Heart right ventricle (tissue), 16 donors: Measurements from ENCODE around the gene SAMD11. TPM values are rescaled to one million over a fixed set of nuclear protein-coding genes. Genes with fewer than 3 reads are reported as not detected.

Experiments
- ATAC-seq, 8 donors: fragments of 200-7000 bp; cut with Tn5 transposase; one replicate each; pipeline ENCODE4 v1.9.1; 2020; ENCODE audit warnings: mild to moderate bottlenecking in 8 of 8, moderate library complexity in 8 of 8, moderate number of reproducible peaks in 1 of 8
- DNase-seq, 2 donors: peaks; one replicate each; pipeline ENCODE4 v3.0.0-alpha.2; 2020
- H3K27ac ChIP-seq, 10 donors: fragments of 200-600 bp; sonication (generic) in 2 of 10; one replicate each; pipeline versions ENCODE4 v1.5.0 to v1.8.0; 2020 to 2022; ENCODE audit warnings: mild to moderate bottlenecking in 3 of 10
- H3K27me3 ChIP-seq, 7 donors: fragments of 200-600 bp; one replicate each; pipeline ENCODE4 v1.8.0; 2021 to 2022; ENCODE audit warnings: mild to moderate bottlenecking in 2 of 7
- H3K36me3 ChIP-seq, 9 donors: fragments of 200-600 bp; sonication (generic) in 1 of 9; one replicate each; pipeline versions ENCODE4 v1.5.0 to v1.8.0; 2020 to 2022; ENCODE audit warnings: mild to moderate bottlenecking in 2 of 9
- H3K4me1 ChIP-seq, 9 donors: fragments of 200-600 bp; sonication (generic) in 1 of 9; one replicate each; pipeline versions ENCODE4 v1.5.0 to v1.8.0; 2020 to 2022; ENCODE audit warnings: mild to moderate bottlenecking in 4 of 9
- H3K4me3 ChIP-seq, 10 donors: fragments of 200-600 bp; sonication (generic) in 2 of 10; one replicate each; pipeline versions ENCODE4 v1.5.0 to v1.8.0; 2020 to 2022; ENCODE audit warnings: mild to moderate bottlenecking in 7 of 10, moderate library complexity in 2 of 10
- H3K9me3 ChIP-seq, 11 donors: fragments of 200-600 bp in 10 of 11; sonication (generic) in 2 of 11; one replicate each; pipeline versions ENCODE4 v1.5.0 to v1.8.0; 2013 to 2022; ENCODE audit warnings: mild to moderate bottlenecking in 2 of 11, control low read depth in 1 of 11, moderate library complexity in 1 of 11
- CTCF ChIP-seq, 9 donors: fragments of 200-600 bp; sonication (generic) in 2 of 9; IDR thresholded peaks; one replicate each; pipeline versions ENCODE4 v1.5.0 to v1.8.0; 2021 to 2022; ENCODE audit warnings: antibody characterized with exemption in 9 of 9, mild to moderate bottlenecking in 5 of 9, moderate library complexity in 1 of 9
- WGBS, 2 donors: extraction: QIAGEN DNeasy Blood & Tissue Kit; methylation state at CpG; one replicate each; pipeline ENCODE4 v1.1.7; 2013; ENCODE audit warnings: inconsistent platforms in 1 of 2; 5-methylcytosine and 5-hydroxymethylcytosine counted together
- intact Hi-C, 10 donors: fragments of 100-400 bp; cut with DNase I; formaldehyde crosslinking; loops; one replicate each; pipeline versions ENCODE4 v1.11.1 to v1.14.2; 2022
- polyA plus RNA-seq, 2 donors: library from polyadenylated mRNA; stranded (reverse); fragments of 200-250 nt; gene quantifications; one replicate each; pipeline ENCODE4 v1.2.3, GENCODE V29; 2013
- total RNA-seq, 10 donors: library from RNA; stranded (reverse); fragmentation: NEBNext Ultra II Directional in 3 of 10; extraction: Animal tissue kit (Norgen Biotek cat#: 25700) in 3 of 10; gene quantifications; one replicate each; pipeline versions ENCODE4 v1.2.1 to v1.2.4, GENCODE V29; 2021 to 2023
- donor health status: Arrhythmogenic right ventricular cardiomyopathy.
- donor health status: ischemic (EF 13 %, LVEDD 7.1; RV severe dilation, severe dysfunction).
- donor health status: healthy with polysubstance abuse.
- donor health status: DM: no; HTN: yes; CAD: no.
- donor health status: DM: no; HTN: no; CAD: no.
- donor health status: ischemic (EF 25% LVEDD 6.9; RV normal size, moderate dysfunction).
- donor health status: ischemic (EF 25% LVEDD 5.7; RV mildly dilated, moderate dysfunction).
- donor health status: healthy.
- donor health status: DM: yes; HTN: yes; CAD: no.
- donor health status: Ischemic cardiomyopathy.
- donor health status: ischemic (EF 35%, LVEDD 5.7; RV mildly dilated, moderate dysfunction).
- donor health status: nonischemic (EF 11% LVEDD 7.7; RV severe dilation, severe dysfunction).
- donor health status: DM: yes; HTN: yes; CAD: no.
- donor health status: PGD.
- donor health status: ischemic (EF 29% LVEDD 5.4; RV normal size, mild dysfunction).
- donor health status: nonischemic (EF 23%, LVEDD 6.1; RV moderate dilation, normal function).

The SAMD11 gene
- total and polyA plus RNA-seq, 12 donors = 0.87 to 2.4 (median 1.3) TPM

DNA sequence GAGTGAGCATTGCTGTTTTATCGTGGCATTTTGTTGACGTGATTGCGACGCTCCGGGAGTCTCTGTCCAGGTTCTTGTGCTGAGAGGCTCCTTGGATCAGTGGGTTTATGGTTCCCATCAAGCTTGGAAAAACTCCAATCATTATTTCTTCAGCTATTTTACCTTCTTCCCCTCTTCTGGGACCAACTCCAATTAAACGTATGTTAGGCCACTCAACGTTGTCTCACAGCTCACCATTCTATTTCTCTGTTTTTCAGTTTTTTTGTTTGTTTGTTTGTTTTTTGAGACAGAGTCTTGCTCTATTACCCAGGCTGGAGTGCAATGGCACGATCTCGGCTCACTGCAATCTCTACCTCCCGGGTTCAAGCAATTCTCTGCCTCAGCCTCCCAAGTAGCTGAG is 68.2 kb downstream of the SAMD11 start:
- TF ChIP-seq CTCF (IDR thresholded peaks at IDR 0.05) = no peak
- no peak for DNase-seq
- Histone ChIP-seq H3K9me3 (peaks cover 0 to 19% (median 4%) of the 10 kb centered on the region in 11 donors), H3K27ac (no peak overlapping the region), H3K27me3 (peaks cover 0 to 36% (median 0%) of the 10 kb centered on the region in 7 donors), H3K4me3 (no peak overlapping the region), H3K4me1 (peaks cover 0 to 3% (median 0%) of the 10 kb centered on the region in 9 donors), H3K36me3 (no peaks in the 10 kb centered on the region)
- intact Hi-C loops = loop anchor here in 1 of 10 donors (5.0 kb wide), 1 partner anchor 35 kb away; no protein-coding TSS in a partner anchor
- WGBS, 2 donors = 95 to 96% methylated on average over 10 of the region's 10 CpGs
- no peak for ATAC-seq

- H3K36me3 ChIP-seq = peaks cover 0 to under 1% (median 0%) of the 10 kb centered on the region in 9 donors
- no peak for DNase-seq
Observed at GRCh38 chr1:992362-992761, 68.6 kb downstream of the SAMD11 start.

DNA sequence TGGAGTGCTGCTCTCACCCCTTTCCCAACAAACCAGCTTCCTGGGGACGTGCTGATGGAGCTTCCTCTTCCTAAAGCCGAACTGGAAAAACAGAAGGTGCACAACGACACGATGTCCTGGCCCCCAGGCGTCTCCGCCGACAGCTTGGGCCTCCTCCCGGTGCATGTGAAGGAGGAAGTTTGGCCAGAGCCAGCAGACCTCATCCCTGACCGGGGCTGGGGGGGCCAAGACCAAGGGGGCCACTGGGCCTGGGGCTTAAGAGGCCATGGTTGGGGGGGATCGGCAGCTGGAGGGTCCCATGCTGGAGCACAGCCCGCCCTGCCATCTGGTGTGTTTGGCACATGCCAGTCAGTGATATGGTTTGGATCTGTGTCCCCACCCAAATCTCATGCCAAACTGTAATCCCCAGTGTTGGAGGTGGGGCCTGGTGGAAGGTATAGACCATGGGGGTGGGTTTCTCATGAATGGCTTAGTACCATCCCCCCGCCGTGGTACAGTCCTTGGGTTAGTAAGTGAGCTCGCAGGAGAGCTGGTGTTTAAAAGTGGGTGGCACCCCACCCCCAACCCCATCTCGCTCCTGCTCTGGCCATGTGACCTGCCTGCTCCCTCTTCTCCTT is 69.8 kb downstream of the SAMD11 start:
- no peak for TF ChIP-seq CTCF (IDR thresholded peaks at IDR 0.05)
- WGBS, 2 donors = 67 to 73% methylated on average over 15 of the region's 15 CpGs
- intact Hi-C loops = loop anchor here in 1 of 10 donors (5.0 kb wide), 1 partner anchor 34 kb away; no protein-coding TSS in a partner anchor
- no peak for DNase-seq
- Histone ChIP-seq H3K27me3 (peaks cover 0 to 46% (median 0%) of the 10 kb centered on the region in 7 donors), H3K4me3 (no peak overlapping the region), H3K4me1 (peaks cover 0 to 19% (median 12%) of the 10 kb centered on the region in 9 donors), H3K36me3 (peaks cover 0 to 9% (median 0%) of the 10 kb centered on the region in 9 donors), H3K27ac (no peak overlapping the region), H3K9me3 (peaks cover 0 to 14% (median 4%) of the 10 kb centered on the region in 11 donors)
- no peak for ATAC-seq

More at GRCh38 chr1:992362-992761, 68.6 kb downstream of the SAMD11 start:
- H3K27me3 ChIP-seq = peaks cover 0 to 40% (median 0%) of the 10 kb centered on the region in 7 donors
- H3K27ac ChIP-seq = no peak overlapping the region
- peaks cover 0 to 19% (median 4%) of the 10 kb centered on the region in 11 donors for H3K9me3 ChIP-seq
- H3K4me1 ChIP-seq = peaks cover 0 to 7% (median under 1%) of the 10 kb centered on the region in 9 donors
- ATAC-seq = no peak
- no peak overlapping the region for H3K4me3 ChIP-seq
- intact Hi-C loops = loop anchor here in 1 of 10 donors (5.0 kb wide), 1 partner anchor 35 kb away; no protein-coding TSS in a partner anchor
- WGBS, 2 donors = 93% methylated on average over 7 of the region's 7 CpGs
- no peak for TF ChIP-seq CTCF (IDR thresholded peaks at IDR 0.05)

Other genes starting within 250 kb of the SAMD11 start
- not detected for gene OR4F16, start 237.3 kb upstream of the SAMD11 start, total RNA-seq
- gene OR4F16, start 237.3 kb upstream of the SAMD11 start, polyA plus RNA-seq = not detected
- gene NOC2L, start 35.3 kb downstream of the SAMD11 start, total RNA-seq = 10 to 100 TPM; 38.3 to 52.5 (median 42.6) TPM
- 10 to 100 TPM; 62.5 to 64.8 TPM for gene NOC2L, start 35.3 kb downstream of the SAMD11 start, polyA plus RNA-seq
- 1 to 10 TPM; 1.3 to 6.6 (median 3.2) TPM for gene KLHL17, start 36.7 kb downstream of the SAMD11 start, total RNA-seq
- 10 to 100 TPM in 1 of 2 donors, 1 to 10 TPM in 1; 7.7 to 10.2 TPM for gene KLHL17, start 36.7 kb downstream of the SAMD11 start, polyA plus RNA-seq
- gene PLEKHN1, start 42.6 kb downstream of the SAMD11 start, total RNA-seq = under 1 TPM in 2 of 10 donors, not detected in 8; 0.13 to 0.30 TPM
- gene PLEKHN1, start 42.6 kb downstream of the SAMD11 start, polyA plus RNA-seq = under 1 TPM; 0.28 to 0.37 TPM
- 100 to 1,000 TPM in 8 of 10 donors, 10 to 100 TPM in 2; 66.2 to 238 (median 122) TPM for gene PERM1, start 58.2 kb downstream of the SAMD11 start, total RNA-seq
- gene PERM1, start 58.2 kb downstream of the SAMD11 start, polyA plus RNA-seq = 100 to 1,000 TPM in 1 of 2 donors, 10 to 100 TPM in 1; 55.1 to 513 TPM
- 10 to 100 TPM; 28.5 to 78.1 (median 41.6) TPM for gene HES4, start 76.2 kb downstream of the SAMD11 start, total RNA-seq
- gene HES4, start 76.2 kb downstream of the SAMD11 start, polyA plus RNA-seq = 10 to 100 TPM; 49.2 to 49.8 TPM
- gene ISG15, start 89.6 kb downstream of the SAMD11 start, total RNA-seq = 100 to 1,000 TPM in 1 of 10 donors, 10 to 100 TPM in 8, 1 to 10 TPM in 1; 9.8 to 169 (median 20.9) TPM
- gene ISG15, start 89.6 kb downstream of the SAMD11 start, polyA plus RNA-seq = 100 to 1,000 TPM in 1 of 2 donors, 10 to 100 TPM in 1; 51.7 to 186 TPM
- 10 to 100 TPM; 12.7 to 33.9 (median 18.3) TPM for gene AGRN, start 96.2 kb downstream of the SAMD11 start, total RNA-seq
- gene AGRN, start 96.2 kb downstream of the SAMD11 start, polyA plus RNA-seq = 10 to 100 TPM; 11.5 to 30.7 TPM
- not detected for gene RNF223, start 150.4 kb downstream of the SAMD11 start, total RNA-seq
- gene RNF223, start 150.4 kb downstream of the SAMD11 start, polyA plus RNA-seq = not detected
- gene C1orf159, start 192.2 kb downstream of the SAMD11 start, total RNA-seq = 1 to 10 TPM; 2.9 to 6.0 (median 3.5) TPM
- gene C1orf159, start 192.2 kb downstream of the SAMD11 start, polyA plus RNA-seq = 10 to 100 TPM in 1 of 2 donors, 1 to 10 TPM in 1; 7.1 to 14.0 TPM
- gene TTLL10, start 250.0 kb downstream of the SAMD11 start, total RNA-seq = under 1 TPM in 7 of 10 donors, not detected in 3; 0.11 to 0.53 (median 0.26) TPM
- under 1 TPM; 0.09 to 0.29 TPM for gene TTLL10, start 250.0 kb downstream of the SAMD11 start, polyA plus RNA-seq